ENCODE measurements around the gene EPHA10.

DNA sequence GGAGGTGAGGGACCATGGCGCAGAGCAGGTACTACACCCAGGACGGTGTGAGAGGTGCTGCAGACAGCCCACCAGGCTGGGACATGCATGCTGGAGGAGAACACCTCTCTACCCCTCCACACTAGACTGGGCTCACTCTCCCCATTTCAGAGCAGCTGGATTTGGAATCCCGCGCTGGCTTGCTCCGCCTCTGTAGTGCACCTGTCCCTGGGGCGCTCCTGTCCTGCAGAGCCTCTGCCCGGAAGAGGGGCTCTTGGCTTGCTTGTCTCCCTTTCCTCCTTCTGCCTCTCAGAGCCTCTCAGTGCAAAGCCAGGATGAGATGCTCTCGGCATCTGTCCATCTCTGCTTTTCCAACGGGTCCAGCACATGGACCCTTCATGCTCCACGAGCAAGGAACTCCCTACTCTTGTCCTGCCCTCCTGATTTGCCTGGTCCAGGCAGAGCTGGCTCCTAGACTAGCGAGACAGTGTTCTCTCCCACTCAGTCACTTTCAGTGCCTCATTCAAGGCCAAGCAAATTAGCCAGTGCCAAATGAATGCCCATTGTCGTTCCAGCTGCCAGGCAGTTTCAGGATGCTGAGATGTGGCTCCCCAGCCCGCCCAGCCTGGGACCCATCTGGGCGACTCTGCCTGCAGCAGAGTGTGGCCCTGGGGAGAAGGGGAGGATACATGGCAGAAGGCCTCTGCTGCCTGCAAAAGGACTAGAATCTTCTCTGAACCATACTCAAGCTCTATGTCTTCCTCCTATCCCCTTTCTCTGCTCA is 38.9 kb downstream of the EPHA10 start:
- TF ChIP-seq RARB (CRISPR knock-in tag; IDR thresholded peaks at IDR 0.05) (no peak), ZFP3 (CRISPR knock-in tag; IDR thresholded peaks at IDR 0.05) (no peak), PATZ1 (CRISPR knock-in tag; IDR thresholded peaks at IDR 0.05; ENCODE audit: borderline replicate concordance) (no peak), ZC3H10 (CRISPR knock-in tag; IDR thresholded peaks at IDR 0.05) (no peak), BACH2 (CRISPR knock-in tag; IDR thresholded peaks at IDR 0.05; ENCODE audit: borderline replicate concordance) (no peak), ZNF565 (CRISPR knock-in tag; conservative IDR thresholded peaks at IDR 0.05; ENCODE audit: low read depth) (no peak), ISL1 (CRISPR knock-in tag; IDR thresholded peaks at IDR 0.05) (no peak), ARNTL (CRISPR knock-in tag; IDR thresholded peaks at IDR 0.05; ENCODE audit: borderline replicate concordance, low read depth) (no peak)
- TF ChIP-seq, protein P1, sequence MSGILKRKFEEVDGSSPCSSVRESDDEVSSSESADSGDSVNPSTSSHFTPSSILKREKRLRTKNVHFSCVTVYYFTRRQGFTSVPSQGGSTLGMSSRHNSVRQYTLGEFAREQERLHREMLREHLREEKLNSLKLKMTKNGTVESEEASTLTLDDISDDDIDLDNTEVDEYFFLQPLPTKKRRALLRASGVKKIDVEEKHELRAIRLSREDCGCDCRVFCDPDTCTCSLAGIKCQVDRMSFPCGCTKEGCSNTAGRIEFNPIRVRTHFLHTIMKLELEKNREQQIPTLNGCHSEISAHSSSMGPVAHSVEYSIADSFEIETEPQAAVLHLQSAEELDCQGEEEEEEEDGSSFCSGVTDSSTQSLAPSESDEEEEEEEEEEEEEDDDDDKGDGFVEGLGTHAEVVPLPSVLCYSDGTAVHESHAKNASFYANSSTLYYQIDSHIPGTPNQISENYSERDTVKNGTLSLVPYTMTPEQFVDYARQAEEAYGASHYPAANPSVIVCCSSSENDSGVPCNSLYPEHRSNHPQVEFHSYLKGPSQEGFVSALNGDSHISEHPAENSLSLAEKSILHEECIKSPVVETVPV (CRISPR knock-in tag; IDR thresholded peaks at IDR 0.05): no peak
